ENCODE results near the gene SMIM45.

The SMIM45 gene

DNA sequence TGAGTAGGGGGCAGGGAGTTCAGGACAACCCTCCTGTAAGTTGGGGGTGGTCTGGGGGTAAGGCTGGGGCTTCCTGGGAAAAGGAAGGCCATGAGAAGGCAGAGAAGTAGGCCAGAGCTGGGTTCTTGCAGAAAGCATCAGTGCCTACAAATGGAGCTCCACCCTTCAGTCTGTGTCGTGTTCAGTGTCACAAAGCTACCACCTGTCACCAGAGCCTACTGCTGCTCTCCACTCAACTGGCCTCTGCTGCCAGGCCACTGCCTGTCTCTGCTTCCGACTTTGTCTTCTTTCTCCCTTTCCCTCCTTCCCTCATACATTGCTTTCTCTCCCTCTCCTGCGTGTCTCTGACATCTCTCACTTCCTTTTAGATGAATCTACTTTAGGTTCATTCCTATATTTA, 43.3 kb downstream of the SMIM45 start:
- H3K9ac ChIP-seq (ENCODE audit: low read length) = no peak overlapping the region
- no peaks in the 10 kb centered on the region for H3K4me1 ChIP-seq (ENCODE audit: control insufficient read depth, insufficient read depth, low read length)
- no peak overlapping the region for H3K4me3 ChIP-seq (ENCODE audit: low read depth, low read length)
- no peak overlapping the region for H3K27ac ChIP-seq (ENCODE audit: low read depth, low read length)
- no peaks in the 10 kb centered on the region; the same call in 1 of the 2 replicates for H3K27me3 ChIP-seq (ENCODE audit: control insufficient read depth, insufficient read depth, low read length)
- H3K9me3 ChIP-seq (ENCODE audit: control insufficient read depth, insufficient read depth, low read depth, low read length) = no peaks in the 10 kb centered on the region
- peaks cover 23% of the 10 kb centered on the region for H3K36me3 ChIP-seq (ENCODE audit: control insufficient read depth, insufficient read depth, low read length)

DNA sequence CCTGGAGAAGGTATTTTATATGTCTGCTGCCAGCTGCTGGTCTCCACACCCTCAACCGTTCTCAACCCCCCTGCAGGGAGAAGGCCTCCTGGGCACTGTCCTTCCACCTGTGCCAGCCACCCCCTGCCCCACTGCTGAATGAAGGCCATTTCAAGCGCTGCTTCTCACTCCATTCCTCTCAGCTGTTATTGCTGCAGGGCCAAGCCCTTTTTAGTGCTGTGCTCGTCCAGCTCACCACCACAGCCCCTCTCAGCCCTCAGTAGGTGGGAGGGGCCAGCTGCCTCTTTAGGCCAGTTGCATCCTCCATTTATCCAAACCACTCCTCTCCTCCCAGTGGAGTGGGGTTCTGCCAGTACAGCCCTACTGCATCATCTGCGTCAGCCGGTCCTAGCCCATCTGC, 44.9 kb downstream of the SMIM45 start:
- Histone ChIP-seq H3K36me3 (ENCODE audit: control insufficient read depth, insufficient read depth, low read length) (peaks cover 23% of the 10 kb centered on the region), H3K9me3 (ENCODE audit: control insufficient read depth, insufficient read depth, low read depth, low read length) (no peaks in the 10 kb centered on the region), H3K4me3 (ENCODE audit: low read depth, low read length) (no peak overlapping the region), H3K27ac (ENCODE audit: low read depth, low read length) (no peak overlapping the region), H3K4me1 (ENCODE audit: control insufficient read depth, insufficient read depth, low read length) (no peaks in the 10 kb centered on the region), H3K9ac (ENCODE audit: low read length) (no peak overlapping the region), H3K27me3 (ENCODE audit: control insufficient read depth, insufficient read depth, low read length) (peaks cover 8% of the 10 kb centered on the region; the same call in 1 of the 2 replicates)

DNA sequence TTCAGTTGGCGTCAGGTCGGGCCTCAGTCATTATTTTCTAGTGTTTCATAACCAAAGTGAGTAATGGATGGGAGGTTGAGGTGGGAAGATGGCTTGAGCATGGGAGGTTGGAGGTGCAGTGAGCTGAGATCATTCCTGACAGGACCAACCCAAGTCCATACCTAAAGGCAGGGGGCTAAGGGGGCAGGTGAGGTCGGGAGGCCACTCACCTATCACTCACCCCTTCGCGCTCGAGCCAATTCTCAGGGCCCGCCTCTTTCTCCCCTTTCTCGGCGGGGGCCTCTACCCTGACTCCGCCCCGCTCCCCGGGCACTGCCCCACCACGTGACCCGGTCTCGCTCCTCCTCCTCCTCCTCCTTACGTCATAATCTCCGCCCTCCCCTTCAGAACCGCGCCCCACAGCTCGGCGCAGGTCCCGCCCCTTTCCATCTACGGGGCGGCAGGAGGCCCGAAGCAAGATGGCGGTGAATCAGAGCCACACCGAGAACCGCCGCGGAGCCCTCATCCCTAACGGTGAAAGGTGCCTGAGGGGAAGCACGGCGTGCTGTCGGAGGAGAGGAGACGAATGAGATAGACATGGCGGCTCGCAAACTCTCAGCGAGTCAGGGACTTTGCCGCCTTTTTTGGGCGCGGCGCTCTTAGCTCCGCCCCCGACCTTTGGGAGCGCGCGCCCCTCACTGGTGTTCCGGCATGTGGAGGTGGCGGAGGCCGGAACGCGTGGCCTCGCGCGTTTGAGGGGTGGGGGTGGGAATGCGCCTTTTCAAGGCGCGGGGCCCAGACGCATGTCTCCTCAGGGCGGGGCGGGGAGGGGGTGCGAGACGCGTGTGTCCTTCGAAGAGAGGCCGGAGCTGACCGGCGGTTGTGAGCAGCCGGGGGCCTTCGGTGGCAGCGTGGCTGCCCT, 46.7 kb downstream of the SMIM45 start, which contains the start of gene WBP2NL:
WBP2NL (plus strand) TSS at position 428 of the 901 bp plus-strand sequence; CDS start at position 459, 31 bp downstream.
- Histone ChIP-seq H3K27ac (ENCODE audit: low read depth, low read length) (no peak within 1 kb of the TSS), H3K36me3 (ENCODE audit: control insufficient read depth, insufficient read depth, low read length) (peaks cover 18% of the 10 kb centered on the region), H3K4me3 (ENCODE audit: low read depth, low read length) (peak within 1 kb of the TSS; percentile 31; the same call in 1 of the 2 replicates), H3K9ac (ENCODE audit: low read length) (no peak within 1 kb of the TSS), H3K4me1 (ENCODE audit: control insufficient read depth, insufficient read depth, low read length) (no peaks in the 10 kb centered on the region), H3K27me3 (ENCODE audit: control insufficient read depth, insufficient read depth, low read length) (peaks cover 8% of the 10 kb centered on the region; the same call in 1 of the 2 replicates), H3K9me3 (ENCODE audit: control insufficient read depth, insufficient read depth, low read depth, low read length) (no peaks in the 10 kb centered on the region)

DNA sequence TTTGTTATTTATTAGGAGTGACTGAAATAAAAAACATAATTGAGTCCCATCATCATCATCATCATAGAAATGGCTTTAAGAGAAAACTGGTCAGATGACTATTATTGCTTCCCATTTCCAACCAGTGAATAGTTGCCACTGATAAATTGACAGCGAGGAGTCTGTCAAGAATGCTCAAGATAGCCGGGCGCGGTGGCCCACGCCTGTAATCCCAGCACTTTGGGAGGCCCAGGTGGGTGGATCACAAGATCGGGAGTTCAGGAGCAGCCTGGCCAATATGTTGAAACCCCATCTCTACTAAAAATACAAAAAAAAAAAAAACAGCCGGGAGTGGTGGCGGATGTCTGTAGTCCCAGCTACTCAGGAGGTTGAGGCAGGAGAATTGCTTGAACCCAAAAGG, 48.5 kb downstream of the SMIM45 start:
- Histone ChIP-seq H3K27ac (ENCODE audit: low read depth, low read length) (no peak overlapping the region), H3K36me3 (ENCODE audit: control insufficient read depth, insufficient read depth, low read length) (peaks cover 3% of the 10 kb centered on the region; the same call in 1 of the 2 replicates), H3K27me3 (ENCODE audit: control insufficient read depth, insufficient read depth, low read length) (peaks cover 8% of the 10 kb centered on the region; the same call in 1 of the 2 replicates), H3K4me3 (ENCODE audit: low read depth, low read length) (no peak overlapping the region), H3K9ac (ENCODE audit: low read length) (no peak overlapping the region), H3K9me3 (ENCODE audit: control insufficient read depth, insufficient read depth, low read depth, low read length) (no peaks in the 10 kb centered on the region), H3K4me1 (ENCODE audit: control insufficient read depth, insufficient read depth, low read length) (no peaks in the 10 kb centered on the region)

DNA sequence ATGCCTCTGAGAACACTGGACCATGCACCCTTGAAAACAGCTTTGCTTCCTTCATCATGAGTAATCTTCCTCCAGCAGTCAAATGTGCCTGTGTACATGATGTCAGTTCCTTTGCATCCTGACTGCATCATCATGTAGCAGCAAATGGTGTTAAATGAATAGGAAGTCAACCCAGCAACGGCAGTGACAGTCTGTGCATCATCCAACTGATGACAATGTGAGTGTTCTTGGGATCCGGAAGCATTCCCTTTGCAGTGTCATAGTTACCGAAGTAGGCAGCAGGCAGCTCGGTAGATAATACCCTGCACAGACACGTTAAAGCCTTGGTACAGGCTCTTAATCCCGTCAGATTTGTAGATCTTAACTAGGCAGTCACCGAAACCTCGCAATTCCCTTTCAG, 49.2 kb downstream of the SMIM45 start:
- H3K4me1 ChIP-seq (ENCODE audit: control insufficient read depth, insufficient read depth, low read length) = no peaks in the 10 kb centered on the region
- H3K9ac ChIP-seq (ENCODE audit: low read length) = no peak overlapping the region
- H3K27me3 ChIP-seq (ENCODE audit: control insufficient read depth, insufficient read depth, low read length) = peaks cover 8% of the 10 kb centered on the region; the same call in 1 of the 2 replicates
- H3K27ac ChIP-seq (ENCODE audit: low read depth, low read length) = no peak overlapping the region
- H3K9me3 ChIP-seq (ENCODE audit: control insufficient read depth, insufficient read depth, low read depth, low read length) = no peaks in the 10 kb centered on the region
- H3K4me3 ChIP-seq (ENCODE audit: low read depth, low read length) = no peak overlapping the region
- peaks cover 3% of the 10 kb centered on the region; the same call in 1 of the 2 replicates for H3K36me3 ChIP-seq (ENCODE audit: control insufficient read depth, insufficient read depth, low read length)

DNA sequence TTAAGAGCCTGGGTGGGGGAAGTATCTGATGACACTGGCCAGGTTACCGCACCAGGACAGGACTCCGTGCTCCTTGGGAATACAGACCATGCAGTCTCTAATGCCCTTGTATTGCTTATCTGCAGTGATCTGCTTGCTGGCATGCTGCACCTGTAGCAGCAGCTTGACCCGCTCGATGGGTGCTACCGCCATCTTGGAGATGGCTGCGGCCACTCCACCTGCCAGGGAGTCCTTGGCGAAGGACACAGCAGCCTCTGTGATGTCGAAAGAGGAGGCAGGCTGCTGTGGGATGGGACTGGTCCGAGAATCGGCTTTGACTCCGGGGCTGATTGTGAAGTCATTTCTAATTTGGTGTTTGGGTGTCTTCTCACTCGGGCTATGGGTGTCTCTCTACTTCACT, 49.8 kb downstream of the SMIM45 start:
- peaks cover 8% of the 10 kb centered on the region; the same call in 1 of the 2 replicates for H3K27me3 ChIP-seq (ENCODE audit: control insufficient read depth, insufficient read depth, low read length)
- no peaks in the 10 kb centered on the region for H3K4me1 ChIP-seq (ENCODE audit: control insufficient read depth, insufficient read depth, low read length)
- H3K4me3 ChIP-seq (ENCODE audit: low read depth, low read length) = no peak overlapping the region
- no peaks in the 10 kb centered on the region for H3K9me3 ChIP-seq (ENCODE audit: control insufficient read depth, insufficient read depth, low read depth, low read length)
- no peak overlapping the region for H3K9ac ChIP-seq (ENCODE audit: low read length)
- H3K27ac ChIP-seq (ENCODE audit: low read depth, low read length) = no peak overlapping the region
- peaks cover 1% of the 10 kb centered on the region; the same call in 1 of the 2 replicates for H3K36me3 ChIP-seq (ENCODE audit: control insufficient read depth, insufficient read depth, low read length)

DNA sequence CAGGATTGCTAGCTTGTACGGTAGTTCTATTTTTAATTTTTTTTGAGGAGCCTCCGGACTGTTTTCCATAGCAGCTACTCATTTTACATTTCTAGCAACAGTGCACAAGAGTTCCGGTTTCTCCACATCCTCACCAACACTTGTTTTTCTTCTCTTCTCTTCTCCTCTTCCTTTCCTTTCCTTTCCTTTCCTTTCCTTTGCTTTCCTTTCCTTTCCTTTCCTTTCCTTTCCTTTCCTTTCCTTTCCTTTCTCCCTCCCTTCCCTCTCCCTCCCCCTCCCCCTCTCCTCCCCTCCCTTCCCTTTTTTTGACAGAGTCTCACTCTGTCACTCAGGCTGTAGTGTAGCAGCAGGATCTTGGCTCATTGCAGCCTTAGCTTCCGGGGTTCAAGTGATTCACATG, 56.0 kb downstream of the SMIM45 start:
- Histone ChIP-seq H3K9ac (ENCODE audit: low read length) (no peak overlapping the region), H3K4me3 (ENCODE audit: low read depth, low read length) (no peak overlapping the region), H3K27me3 (ENCODE audit: control insufficient read depth, insufficient read depth, low read length) (no peaks in the 10 kb centered on the region), H3K9me3 (ENCODE audit: control insufficient read depth, insufficient read depth, low read depth, low read length) (peaks cover 10% of the 10 kb centered on the region), H3K4me1 (ENCODE audit: control insufficient read depth, insufficient read depth, low read length) (no peaks in the 10 kb centered on the region), H3K27ac (ENCODE audit: low read depth, low read length) (no peak overlapping the region), H3K36me3 (ENCODE audit: control insufficient read depth, insufficient read depth, low read length) (no peaks in the 10 kb centered on the region)
